NCI-H1694 (cell line): ENCODE measurements around the gene FZD8.

Experiments used
- DNase-seq: peaks from one replicate; lab custom pipeline; 2025; lab: John Stamatoyannopoulos, UW

FZD8 gene

DNA sequence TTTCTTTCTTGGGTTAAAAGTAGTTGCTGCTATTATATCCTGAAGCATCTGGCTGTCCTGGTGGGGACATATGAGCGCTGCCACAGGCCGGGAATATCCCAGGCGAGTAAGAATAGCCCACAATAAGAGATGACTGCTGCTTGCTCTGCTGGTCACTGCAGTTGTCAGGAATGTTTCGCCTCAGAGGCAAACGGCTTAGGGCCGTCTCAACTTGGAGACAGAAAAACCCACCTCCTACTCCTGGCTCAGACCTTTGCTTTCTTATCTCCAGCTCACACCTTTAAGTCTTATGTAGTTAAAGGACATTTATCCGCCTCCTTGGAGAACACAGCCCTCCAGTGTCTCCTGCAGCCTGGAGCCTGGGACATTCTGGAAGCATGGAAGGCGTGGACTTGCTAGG, 36.9 kb downstream of the FZD8 start, which contains the start of gene GJD4:
TSS of gene GJD4 (plus strand) at position 151 of the 400 bp plus-strand sequence. CDS start at position 378, 227 bp downstream.
- no peak for DNase-seq

DNA sequence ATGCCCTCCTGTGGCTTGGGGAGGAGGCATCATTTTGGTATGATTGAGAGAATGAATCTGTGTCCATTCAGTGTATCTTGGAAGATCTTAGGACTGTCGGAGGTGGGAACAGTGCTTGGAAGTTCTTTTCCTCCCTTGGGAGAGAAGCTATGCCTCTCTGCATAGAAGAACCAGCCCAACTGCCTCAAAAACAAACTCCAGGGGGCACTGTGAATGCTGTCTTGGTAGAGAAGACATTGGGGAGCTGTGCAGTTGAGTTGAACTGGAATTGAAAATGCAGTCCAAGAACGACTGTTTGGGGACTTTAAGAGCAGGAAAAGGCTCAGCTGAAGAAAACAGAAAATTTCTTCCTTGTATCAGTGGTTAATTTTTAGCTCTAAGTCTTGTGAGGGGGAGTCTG, 41.9 kb downstream of the FZD8 start:
- DNase-seq: no peak

DNA sequence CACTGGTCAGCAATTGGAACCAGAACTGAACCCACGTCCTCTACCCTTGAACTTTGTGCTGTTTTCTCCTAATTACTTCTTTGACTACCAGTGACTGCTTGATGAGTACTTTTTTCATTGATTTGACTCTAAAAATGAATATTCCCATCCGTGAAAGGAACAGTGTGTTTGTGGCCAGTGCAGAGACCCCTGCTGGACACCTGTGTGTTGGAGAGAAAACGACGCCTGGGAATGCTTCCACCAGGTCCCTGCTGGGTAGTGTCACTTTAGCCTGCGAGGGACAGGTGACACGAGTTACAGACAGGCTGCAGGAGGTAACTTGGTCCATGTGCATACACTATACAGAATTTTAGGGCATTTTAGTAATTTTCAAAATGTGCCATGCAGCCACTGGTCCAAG, 43.7 kb downstream of the FZD8 start:
- DNase-seq: no peak

DNA sequence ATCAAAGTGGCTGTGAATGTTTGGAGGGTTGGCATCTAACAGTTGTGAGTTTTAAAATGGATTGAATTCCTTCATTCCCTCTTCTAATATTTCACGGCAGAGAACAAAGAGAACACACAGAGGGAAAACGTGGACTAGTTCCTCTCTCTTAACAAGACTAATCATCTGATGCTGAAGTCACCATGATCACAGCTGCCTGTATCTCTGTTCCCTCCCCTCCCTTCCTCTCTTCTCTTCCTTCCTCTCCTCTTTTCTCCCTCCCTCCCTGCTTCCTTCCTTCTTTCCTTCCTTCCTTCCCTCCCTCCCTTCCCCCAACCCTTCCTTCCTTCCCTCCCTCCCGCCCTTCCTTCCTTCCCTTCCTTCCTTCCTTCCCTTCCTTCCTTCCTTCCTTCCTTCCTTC, 47.0 kb downstream of the FZD8 start:
- DNase-seq: no peak

DNA sequence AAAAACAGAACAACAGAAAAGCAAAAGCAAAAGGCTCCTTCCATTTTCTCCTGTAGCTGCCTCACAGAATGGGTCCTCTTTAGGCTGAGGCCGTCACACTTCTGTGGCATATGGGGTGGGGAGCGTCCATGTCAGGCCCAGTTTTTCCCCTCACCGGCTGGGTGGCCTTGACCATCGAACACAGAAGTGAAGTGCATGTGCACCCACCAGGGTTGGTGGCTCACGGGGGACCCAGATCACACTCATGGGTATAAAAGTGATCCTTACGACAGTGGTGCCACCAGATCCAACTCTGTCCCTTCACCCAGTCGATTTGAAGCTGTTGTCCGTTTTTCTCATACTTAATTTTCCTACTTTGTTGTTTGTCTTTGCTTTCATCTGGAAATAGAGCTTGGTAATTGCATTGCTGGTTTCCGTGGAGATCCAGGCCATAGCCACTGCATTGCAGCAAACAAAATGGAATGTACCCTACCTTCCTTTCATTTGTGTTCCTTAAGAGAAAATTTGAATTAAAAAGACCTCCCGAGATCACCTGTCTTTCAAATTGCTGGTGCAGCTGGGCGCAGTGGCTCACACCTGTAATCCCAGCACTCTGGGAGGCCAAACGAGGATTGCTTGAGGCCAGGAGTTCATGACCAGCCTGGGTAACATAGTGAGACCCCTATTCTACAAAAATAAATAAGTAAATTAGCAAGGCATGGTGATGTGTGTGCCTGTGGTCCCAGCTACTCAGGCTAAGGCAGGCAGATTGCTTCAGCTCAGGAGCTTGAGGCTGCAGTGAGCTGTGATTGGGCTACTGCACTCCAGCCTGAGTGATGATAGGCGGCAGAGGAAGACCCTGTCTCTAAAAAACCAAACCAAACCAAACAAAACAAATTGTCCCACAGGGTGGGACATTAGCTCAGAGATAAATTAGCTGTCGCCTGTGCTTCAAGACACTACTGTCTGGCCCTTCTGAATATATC, 47.7 kb downstream of the FZD8 start:
- DNase-seq: no peak

DNA sequence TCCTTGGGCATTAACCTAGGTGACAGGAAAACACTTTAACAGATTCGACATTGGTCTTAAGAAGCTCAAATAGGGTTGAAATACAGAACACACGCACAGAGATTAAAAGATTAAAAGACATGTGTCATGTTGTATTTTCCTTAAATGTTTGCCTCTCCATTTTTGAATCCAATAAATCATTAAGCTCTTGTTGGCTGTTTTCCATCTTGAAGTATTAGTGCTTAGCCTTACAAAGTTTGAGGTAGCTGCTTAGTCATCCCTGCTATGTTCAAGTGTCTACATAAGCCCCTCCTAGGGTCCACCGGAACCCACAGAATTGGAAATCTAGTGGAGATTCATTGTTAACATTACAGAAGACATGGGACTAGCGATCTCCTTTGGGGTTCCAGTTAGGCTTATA, 49.7 kb downstream of the FZD8 start:
- no peak for DNase-seq

DNA sequence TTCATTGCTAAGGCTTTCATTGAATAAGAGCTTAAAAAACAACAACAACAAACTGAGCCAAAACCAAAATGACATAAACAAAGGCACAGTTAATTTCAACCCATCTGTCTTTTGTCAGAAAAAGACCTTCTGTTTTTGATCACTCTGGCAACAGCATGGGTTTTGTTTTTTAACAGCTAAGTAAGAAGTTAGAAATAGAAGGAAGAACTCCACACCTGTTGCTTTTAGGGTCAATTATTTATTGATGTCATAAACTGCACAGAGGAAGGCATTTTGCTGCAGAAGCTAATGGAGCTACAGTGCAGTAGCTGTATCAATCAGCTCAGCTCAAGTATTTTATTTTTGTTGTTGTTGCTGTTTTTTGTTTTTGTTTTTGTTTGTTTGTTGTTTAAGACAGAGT, 53.3 kb downstream of the FZD8 start:
- no peak for DNase-seq
